K562 (cell line): ENCODE results near the gene GGTLC1. TPM values are rescaled to one million over a fixed set of nuclear protein-coding genes. Genes with fewer than 3 reads are reported as not detected.
"Not testable (repeated sequence)": the region's sequence is repeated elsewhere in the genome, so short reads cannot be mapped to it uniquely, and the experiment has no call there.

Experiments
- ATAC-seq: fragments of 200-7000 bp; cut with Tn5 transposase; 3 replicates; pipeline ENCODE4 v1.9.1; 2020; ENCODE audit warnings: moderate library complexity
- BruUV-seq: library from RNA; stranded (reverse); fragments of 400-500 nt; replicated peaks from 2 replicates; lab custom pipeline; 2021; lab: Mats Ljungman, UMichigan
- CTCF ChIA-PET: fragments of 300-600 bp; formaldehyde crosslinking; extraction: SDS; loops from one replicate; lab custom pipeline; 2021; ENCODE audit warnings: low intra/inter-chr PET ratio; lab: Yijun Ruan, JAX
- POLR2A ChIA-PET: fragments of 300-600, 350-650 bp; sonication (Branson Sonifier 250); formaldehyde crosslinking; extraction: SDS; loops from one replicate; lab custom pipeline; 2021; ENCODE audit warnings: antibody characterized with exemption, inconsistent platforms; lab: Yijun Ruan, JAX
- DNase-seq, 4 experiments: peaks; one replicate each; pipeline versions ENCODE4 v3.0.0 to v3.0.0-alpha.2; 2011 to 2018; ENCODE audit warnings: low spot score in 3 of 4, mixed read lengths in 3 of 4; ENCODE audit errors: extremely low read depth in 1 of 4
- FAIRE-seq: peaks from 2 replicates; lab custom pipeline; 2011; peaks lifted over from hg19 to GRCh38; lab: Jason Lieb, UNC
- H2AFZ ChIP-seq: 2 replicates; pipeline ENCODE4 v1.6.0; 2011; ENCODE audit warnings: low read depth, low read length, control low read depth, inconsistent platforms
- H3K27ac ChIP-seq: fragments of 200-600 bp; 3 replicates; pipeline ENCODE4 v1.8.0; 2011; ENCODE audit warnings: low read depth, mild to moderate bottlenecking, control low read depth, inconsistent platforms, low read length, moderate library complexity, mixed read lengths; ENCODE audit errors: extremely low read depth
- H3K27me3 ChIP-seq, 2 experiments: fragments of 300-600 bp in 1 of 2; 2 replicates in 1 of 2; 3 replicates in 1 of 2; pipeline versions ENCODE4 v1.6.0 to v1.8.0; 2011; ENCODE audit warnings: inconsistent platforms in 2 of 2, low read length in 2 of 2, mild to moderate bottlenecking in 1 of 2, mixed read lengths in 1 of 2, moderate library complexity in 1 of 2; ENCODE audit not compliant: control insufficient read depth in 2 of 2, insufficient read depth in 2 of 2
- H3K36me3 ChIP-seq: fragments of 300-600 bp; 3 replicates; pipeline ENCODE4 v1.8.0; 2011; ENCODE audit warnings: mild to moderate bottlenecking, low read length, inconsistent platforms; ENCODE audit not compliant: control insufficient read depth, insufficient read depth
- H3K4me1 ChIP-seq, 2 experiments: fragments of 200-600 bp in 1 of 2; replicated peaks in 1 of 2; 2 replicates in 1 of 2; 3 replicates in 1 of 2; pipeline versions ENCODE4 v1.5.1 to v1.8.0; 2011; ENCODE audit warnings: inconsistent platforms in 2 of 2, low read length in 2 of 2, mild to moderate bottlenecking in 1 of 2, mixed read lengths in 1 of 2, moderate library complexity in 1 of 2; ENCODE audit not compliant: control insufficient read depth in 2 of 2, insufficient read depth in 2 of 2
- H3K4me2 ChIP-seq: 2 replicates; pipeline ENCODE4 v1.6.1; 2011; ENCODE audit warnings: low read length, control low read depth, inconsistent platforms, mixed read lengths; ENCODE audit not compliant: insufficient read depth
- H3K4me3 ChIP-seq: fragments of 200-600 bp; sonication (generic), shearing (Covaris generic); 2 replicates; pipeline ENCODE4 v1.5.1; 2016; ENCODE audit warnings: control low read depth, inconsistent platforms
- H3K79me2 ChIP-seq: fragments of 200-600 bp; 3 replicates; pipeline ENCODE4 v1.8.0; 2011; ENCODE audit warnings: low read length, inconsistent platforms; ENCODE audit not compliant: control insufficient read depth, insufficient read depth
- H3K9ac ChIP-seq, 2 experiments: 2 replicates each; pipeline versions ENCODE4 v1.6.0 to v1.6.1; 2011; ENCODE audit warnings: low read depth in 2 of 2, low read length in 2 of 2, control low read depth in 1 of 2, inconsistent platforms in 1 of 2, mild to moderate bottlenecking in 1 of 2, mixed read lengths in 1 of 2; ENCODE audit not compliant: insufficient read depth in 1 of 2
- H3K9me1 ChIP-seq: one replicate; pipeline ENCODE4 v1.6.0; 2011; ENCODE audit warnings: inconsistent platforms, mild to moderate bottlenecking, low read length, moderate library complexity; ENCODE audit not compliant: control insufficient read depth, insufficient read depth
- H3K9me3 ChIP-seq: replicated peaks from 2 replicates; pipeline ENCODE4 v1.5.1; 2011; ENCODE audit warnings: low read depth, low read length, inconsistent platforms; ENCODE audit not compliant: control insufficient read depth, insufficient read depth
- H4K20me1 ChIP-seq: replicated peaks from 2 replicates; pipeline ENCODE4 v1.6.1; 2011; ENCODE audit warnings: low read length, inconsistent platforms, mixed read lengths; ENCODE audit not compliant: control insufficient read depth, insufficient read depth
- NFIC ChIP-seq: fragments of 450-650 bp; IDR thresholded peaks from 2 replicates; pipeline ENCODE4 v1.6.1; 2017; ENCODE audit warnings: mild to moderate bottlenecking, inconsistent platforms
- WGBS: fragments of 100-300 bp; shearing (Covaris generic); methylation state at CpG from one replicate; pipeline ENCODE4 v1.1.6; 2016; ENCODE audit warnings: low coverage, mixed read lengths; ENCODE audit not compliant: insufficient coverage; ENCODE audit errors: missing lambda C conversion rate; 5-methylcytosine and 5-hydroxymethylcytosine counted together
- in situ Hi-C: fragments of 300-500 bp; cut with MboI; formaldehyde crosslinking; loops from 4 replicates; pipeline ENCODE4 v1.15.0; 2018; ENCODE audit warnings: inconsistent platforms, mixed read lengths
- intact Hi-C: fragments of 100-400 bp; cut with micrococcal nuclease; formaldehyde crosslinking; loops from 2 replicates; pipeline ENCODE4 v1.14.2; 2022
- polyA plus RNA-seq, 8 experiments: library from polyadenylated mRNA; depleted of rRNA in 4 of 8; stranded (reverse) in 5 of 8; unstranded in 3 of 8; fragments of >200 nt; fragmentation: Nextera tagmentation in 2 of 8; fragmentation: Illumina TruSeq in 1 of 8; extraction: Ambion mirVana in 2 of 8; extraction: Trizol in 1 of 8; gene quantifications; 2 replicates each; pipeline versions ENCODE4 v1.2.1 to v1.2.3, GENCODE V29; 2011 to 2014; ENCODE audit warnings: inconsistent platforms in 1 of 8, missing spikeins in 1 of 8
- total RNA-seq, 7 experiments: library from RNA; depleted of rRNA in 6 of 7; stranded (reverse); fragments of >200 nt in 6 of 7; fragmentation: Illumina TruSeq in 2 of 7; extraction: Trizol in 2 of 7; gene quantifications; 2 replicates each; pipeline versions ENCODE4 v1.2.1 to v1.2.3, GENCODE V29; 2011 to 2021; ENCODE audit warnings: low replicate concordance in 1 of 7

Gene GGTLC1
- total and polyA plus RNA-seq, 9 of the 15 experiments (the other 6 are each of a cell fraction or from before 2014, with no cell fraction given) = not detected

DNA sequence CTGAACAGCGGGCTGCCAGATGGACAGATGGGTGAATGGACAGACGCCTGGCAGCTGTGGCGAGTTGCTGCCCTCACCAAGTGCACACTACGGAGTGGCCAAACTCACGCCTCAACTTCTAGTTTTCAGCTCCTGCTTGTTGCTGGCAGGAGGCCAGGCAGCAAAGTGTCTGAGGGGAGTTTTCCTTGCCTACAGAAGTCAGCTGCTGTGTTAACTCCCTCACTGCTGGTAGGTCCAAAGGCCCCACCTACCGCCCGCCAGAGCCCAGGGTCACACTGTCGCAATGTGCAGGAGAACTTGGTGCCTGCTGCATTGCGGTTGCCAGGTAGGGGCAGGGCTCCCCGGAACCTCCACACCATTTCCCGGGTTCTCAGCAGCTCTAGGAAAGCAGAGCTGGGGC is 7.6 kb downstream of the GGTLC1 start:
- peak; percentile 21; the same call in 1 of the 2 replicates for TF ChIP-seq NFIC
- H2AFZ ChIP-seq, H3K9ac ChIP-seq, H3K9me1 ChIP-seq, CTCF ChIA-PET, in situ Hi-C loops, ATAC-seq, H3K4me3 ChIP-seq, FAIRE-seq, H3K36me3 ChIP-seq, H4K20me1 ChIP-seq, H3K4me1 ChIP-seq, H3K4me2 ChIP-seq, H3K27ac ChIP-seq, H3K27me3 ChIP-seq, POLR2A ChIA-PET, DNase-seq, intact Hi-C loops, BruUV-seq, H3K9me3 ChIP-seq, H3K79me2 ChIP-seq: not testable (repeated sequence)
- WGBS = 4% methylated on average over 4 of the region's 11 CpGs

- ATAC-seq = not testable (repeated sequence)
These were observed 8.4 kb downstream of the GGTLC1 start for GRCh38 chr20:23979899-23980811.

DNA sequence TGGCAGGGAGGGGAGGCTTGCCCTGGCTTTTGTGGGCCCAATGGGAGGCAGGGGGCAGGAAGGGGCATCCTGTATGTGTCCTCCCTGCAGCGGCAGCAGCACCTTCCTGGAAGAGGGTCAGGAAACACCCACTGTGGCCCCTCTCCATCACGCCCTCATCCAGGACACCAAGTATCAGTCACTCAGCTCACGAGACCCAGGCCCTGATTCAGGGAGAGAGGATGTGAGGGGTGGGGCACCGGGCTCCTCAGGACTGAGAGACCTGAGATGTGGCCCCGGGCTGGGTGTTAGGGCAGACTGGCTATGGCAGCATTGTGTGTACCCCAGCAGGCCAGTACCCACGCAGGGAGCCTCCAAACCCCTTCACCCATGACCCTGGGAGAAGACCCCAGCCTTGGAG is 9.2 kb downstream of the GGTLC1 start:
- DNase-seq, ATAC-seq, intact Hi-C loops, H3K4me3 ChIP-seq, H3K79me2 ChIP-seq, H3K4me2 ChIP-seq, CTCF ChIA-PET, in situ Hi-C loops, FAIRE-seq, H3K27me3 ChIP-seq, H3K9me3 ChIP-seq, H3K36me3 ChIP-seq, H3K9ac ChIP-seq, H3K27ac ChIP-seq, BruUV-seq, H3K4me1 ChIP-seq, H2AFZ ChIP-seq, H4K20me1 ChIP-seq, H3K9me1 ChIP-seq, POLR2A ChIA-PET: not testable (repeated sequence)
- 0% methylated on average over 2 of the region's 6 CpGs for WGBS

More at GRCh38 chr20:23979899-23980811, 8.4 kb downstream of the GGTLC1 start:
- H3K4me3 ChIP-seq, H3K27ac ChIP-seq, DNase-seq, H2AFZ ChIP-seq, H3K27me3 ChIP-seq, intact Hi-C loops, H4K20me1 ChIP-seq, H3K36me3 ChIP-seq, H3K4me2 ChIP-seq, H3K4me1 ChIP-seq, in situ Hi-C loops, FAIRE-seq, H3K9me1 ChIP-seq, CTCF ChIA-PET, H3K9me3 ChIP-seq, POLR2A ChIA-PET, H3K79me2 ChIP-seq, BruUV-seq, H3K9ac ChIP-seq: not testable (repeated sequence)
- 6% methylated on average over 9 of the region's 17 CpGs for WGBS
